ENCODE measurements around the gene GPC3. TPM values are rescaled to one million over a fixed set of nuclear protein-coding genes. Genes with fewer than 3 reads are reported as not detected.

Gene GPC3
- total RNA-seq, 1 donor from 2014 or later, result 0.25 TPM

GRCh38 chrX:133608406-133608805 lies 377.0 kb downstream of the GPC3 start:
- Mint-ChIP-seq H3K27me3 (ENCODE audit: low read depth) (no peaks in the 10 kb centered on the region), H3K4me1 (ENCODE audit: low read depth) (no peaks in the 10 kb centered on the region), H3K36me3 (ENCODE audit: low read depth) (no peaks in the 10 kb centered on the region), H3K9me3 (no peaks in the 10 kb centered on the region), H3K27ac (no peak overlapping the region), H3K4me3 (ENCODE audit: low read depth) (no peak overlapping the region)
- DNase-seq (ENCODE audit: low spot score), result no peak
- intact Hi-C loops (cut with micrococcal nuclease), result no loop called here

- H3K4me3 Mint-ChIP-seq (ENCODE audit: low read depth), result no peak overlapping the region
- intact Hi-C loops (cut with micrococcal nuclease), result no loop called here
- H3K27me3 Mint-ChIP-seq (ENCODE audit: low read depth), result no peaks in the 10 kb centered on the region
- H3K9me3 Mint-ChIP-seq, result no peaks in the 10 kb centered on the region
- H3K4me1 Mint-ChIP-seq (ENCODE audit: low read depth), result no peaks in the 10 kb centered on the region
- H3K27ac Mint-ChIP-seq, result no peak overlapping the region
- no peak for DNase-seq (ENCODE audit: low spot score)
- no peaks in the 10 kb centered on the region for H3K36me3 Mint-ChIP-seq (ENCODE audit: low read depth)
Measured at GRCh38 chrX:133607419-133608348, 377.7 kb downstream of the GPC3 start.

GRCh38 chrX:133606990-133607389 lies 378.4 kb downstream of the GPC3 start:
- H3K27ac Mint-ChIP-seq, result no peak overlapping the region
- no peaks in the 10 kb centered on the region for H3K4me1 Mint-ChIP-seq (ENCODE audit: low read depth)
- no peaks in the 10 kb centered on the region for H3K36me3 Mint-ChIP-seq (ENCODE audit: low read depth)
- DNase-seq (ENCODE audit: low spot score), result no peak
- H3K27me3 Mint-ChIP-seq (ENCODE audit: low read depth), result no peaks in the 10 kb centered on the region
- H3K4me3 Mint-ChIP-seq (ENCODE audit: low read depth), result no peak overlapping the region
- H3K9me3 Mint-ChIP-seq, result no peaks in the 10 kb centered on the region
- intact Hi-C loops (cut with micrococcal nuclease), result no loop called here

GRCh38 chrX:133604801-133605200 lies 380.6 kb downstream of the GPC3 start:
- intact Hi-C loops (cut with micrococcal nuclease), result no loop called here
- Mint-ChIP-seq H3K4me1 (ENCODE audit: low read depth) (no peaks in the 10 kb centered on the region), H3K27ac (no peak overlapping the region), H3K4me3 (ENCODE audit: low read depth) (no peak overlapping the region), H3K9me3 (no peaks in the 10 kb centered on the region), H3K27me3 (ENCODE audit: low read depth) (no peaks in the 10 kb centered on the region), H3K36me3 (ENCODE audit: low read depth) (no peaks in the 10 kb centered on the region)
- no peak for DNase-seq (ENCODE audit: low spot score)

GRCh38 chrX:133602881-133603280 lies 382.5 kb downstream of the GPC3 start:
- no peak overlapping the region for H3K27ac Mint-ChIP-seq
- H3K9me3 Mint-ChIP-seq, result no peaks in the 10 kb centered on the region
- no peaks in the 10 kb centered on the region for H3K36me3 Mint-ChIP-seq (ENCODE audit: low read depth)
- no peaks in the 10 kb centered on the region for H3K4me1 Mint-ChIP-seq (ENCODE audit: low read depth)
- DNase-seq (ENCODE audit: low spot score), result no peak
- H3K27me3 Mint-ChIP-seq (ENCODE audit: low read depth), result no peaks in the 10 kb centered on the region
- intact Hi-C loops (cut with micrococcal nuclease), result no loop called here
- no peak overlapping the region for H3K4me3 Mint-ChIP-seq (ENCODE audit: low read depth)

- no peak for DNase-seq (ENCODE audit: low spot score)
- Mint-ChIP-seq H3K4me1 (ENCODE audit: low read depth) (no peaks in the 10 kb centered on the region), H3K36me3 (ENCODE audit: low read depth) (no peaks in the 10 kb centered on the region), H3K4me3 (ENCODE audit: low read depth) (no peak overlapping the region), H3K27ac (no peak overlapping the region), H3K9me3 (no peaks in the 10 kb centered on the region), H3K27me3 (ENCODE audit: low read depth) (no peaks in the 10 kb centered on the region)
- intact Hi-C loops (cut with micrococcal nuclease), result no loop called here
Measured at GRCh38 chrX:133601116-133601515, 384.3 kb downstream of the GPC3 start.

GRCh38 chrX:133600536-133600935 lies 384.9 kb downstream of the GPC3 start:
- intact Hi-C loops (cut with micrococcal nuclease), result no loop called here
- H3K4me3 Mint-ChIP-seq (ENCODE audit: low read depth), result no peak overlapping the region
- no peaks in the 10 kb centered on the region for H3K36me3 Mint-ChIP-seq (ENCODE audit: low read depth)
- H3K27me3 Mint-ChIP-seq (ENCODE audit: low read depth), result no peaks in the 10 kb centered on the region
- no peaks in the 10 kb centered on the region for H3K9me3 Mint-ChIP-seq
- no peak overlapping the region for H3K27ac Mint-ChIP-seq
- no peaks in the 10 kb centered on the region for H3K4me1 Mint-ChIP-seq (ENCODE audit: low read depth)
- no peak for DNase-seq (ENCODE audit: low spot score)

GRCh38 chrX:133598601-133599335 lies 386.6 kb downstream of the GPC3 start:
- Mint-ChIP-seq H3K4me3 (ENCODE audit: low read depth) (no peak overlapping the region), H3K36me3 (ENCODE audit: low read depth) (no peaks in the 10 kb centered on the region), H3K4me1 (ENCODE audit: low read depth) (no peaks in the 10 kb centered on the region), H3K27me3 (ENCODE audit: low read depth) (no peaks in the 10 kb centered on the region), H3K27ac (no peak overlapping the region), H3K9me3 (no peaks in the 10 kb centered on the region)
- intact Hi-C loops (cut with micrococcal nuclease), result no loop called here
- no peak for DNase-seq (ENCODE audit: low spot score)

- intact Hi-C loops (cut with micrococcal nuclease), result no loop called here
Measured at GRCh38 chrX:133594156-133594555, 391.2 kb downstream of the GPC3 start.

GRCh38 chrX:133593531-133593930 lies 391.9 kb downstream of the GPC3 start:
- Mint-ChIP-seq H3K36me3 (ENCODE audit: low read depth) (no peaks in the 10 kb centered on the region), H3K27me3 (ENCODE audit: low read depth) (no peaks in the 10 kb centered on the region), H3K9me3 (no peaks in the 10 kb centered on the region), H3K4me3 (ENCODE audit: low read depth) (no peak overlapping the region), H3K4me1 (ENCODE audit: low read depth) (no peaks in the 10 kb centered on the region), H3K27ac (no peak overlapping the region)
- DNase-seq (ENCODE audit: low spot score), result no peak
- intact Hi-C loops (cut with micrococcal nuclease), result no loop called here

More at GRCh38 chrX:133594156-133594555, 391.2 kb downstream of the GPC3 start:
- no peaks in the 10 kb centered on the region for H3K36me3 Mint-ChIP-seq (ENCODE audit: low read depth)
- H3K4me1 Mint-ChIP-seq (ENCODE audit: low read depth), result no peaks in the 10 kb centered on the region
- no peak overlapping the region for H3K4me3 Mint-ChIP-seq (ENCODE audit: low read depth)
- no peaks in the 10 kb centered on the region for H3K9me3 Mint-ChIP-seq
- no peak overlapping the region for H3K27ac Mint-ChIP-seq
- H3K27me3 Mint-ChIP-seq (ENCODE audit: low read depth), result no peaks in the 10 kb centered on the region
- DNase-seq (ENCODE audit: low spot score), result no peak

GRCh38 chrX:133590703-133591505 lies 394.5 kb downstream of the GPC3 start:
- intact Hi-C loops (cut with micrococcal nuclease), result no loop called here
- no peaks in the 10 kb centered on the region for H3K9me3 Mint-ChIP-seq

GRCh38 chrX:133588827-133589226 lies 396.6 kb downstream of the GPC3 start:
- no peak for DNase-seq (ENCODE audit: low spot score)
- Mint-ChIP-seq H3K4me3 (ENCODE audit: low read depth) (no peak overlapping the region), H3K9me3 (no peaks in the 10 kb centered on the region), H3K27ac (no peak overlapping the region), H3K27me3 (ENCODE audit: low read depth) (no peaks in the 10 kb centered on the region), H3K4me1 (ENCODE audit: low read depth) (no peaks in the 10 kb centered on the region), H3K36me3 (ENCODE audit: low read depth) (no peaks in the 10 kb centered on the region)
- intact Hi-C loops (cut with micrococcal nuclease), result no loop called here

More at GRCh38 chrX:133590703-133591505, 394.5 kb downstream of the GPC3 start:
- Mint-ChIP-seq H3K36me3 (ENCODE audit: low read depth) (no peaks in the 10 kb centered on the region), H3K27ac (no peak overlapping the region), H3K27me3 (ENCODE audit: low read depth) (no peaks in the 10 kb centered on the region), H3K4me1 (ENCODE audit: low read depth) (no peaks in the 10 kb centered on the region), H3K4me3 (ENCODE audit: low read depth) (no peak overlapping the region)
- DNase-seq (ENCODE audit: low spot score), result no peak

Data from activated T-helper 2 cell treated with anti-CD3 and anti-CD28 coated beads, Interferon-gamma antibody, Interleukin-2, Interleukin-4, amounts not matched to agents 10 μg/mL and 5 μg/mL and 100 μg/mL, durations not matched to agents 14 hours and 24 hours and 36 hours (primary cell).